HEK293T (cell line): Measurements from ENCODE around the gene VDR.

ENCODE experiments used
- CTCF ChIA-PET: fragments of 350-600 bp; formaldehyde crosslinking; extraction: SDS; loops from one replicate; lab custom pipeline; 2021; ENCODE audit warnings: antibody characterized with exemption, inconsistent platforms; lab: Yijun Ruan, JAX
- POLR2A ChIA-PET: fragments of 350-600 bp; formaldehyde crosslinking; extraction: SDS; loops from one replicate; lab custom pipeline; 2020; ENCODE audit warnings: antibody characterized with exemption, inconsistent platforms; lab: Yijun Ruan, JAX
- DNase-seq: peaks from one replicate; pipeline ENCODE4 v3.0.0; 2012; ENCODE audit warnings: mixed read lengths; ENCODE audit errors: extremely low spot score
- ARNT ChIP-seq: fragments of 450-650 bp; IDR thresholded peaks from 2 replicates; pipeline ENCODE4 v1.6.1; 2017; ENCODE audit warnings: mild to moderate bottlenecking
- BHLHE40 ChIP-seq: fragments of 450-650 bp; IDR thresholded peaks from 2 replicates; pipeline ENCODE4 v1.6.1; 2016; ENCODE audit warnings: mild to moderate bottlenecking, moderate library complexity, borderline replicate concordance
- CTBP1 ChIP-seq: fragments of 450-650 bp; IDR thresholded peaks from 2 replicates; pipeline ENCODE4 v1.6.1; 2016; ENCODE audit warnings: borderline replicate concordance
- ELF4 ChIP-seq: fragments of 450-650 bp; IDR thresholded peaks from 2 replicates; pipeline ENCODE4 v1.6.1; 2017; ENCODE audit warnings: antibody characterized with exemption
- FOXA1 ChIP-seq: fragments of 450-650 bp; IDR thresholded peaks from 2 replicates; pipeline ENCODE4 v1.6.1; 2016; ENCODE audit warnings: mild to moderate bottlenecking
- FOXK2 ChIP-seq: fragments of 450-650 bp; IDR thresholded peaks from 2 replicates; pipeline ENCODE4 v1.6.1; 2016; ENCODE audit warnings: mild to moderate bottlenecking
- FOXM1 ChIP-seq: fragments of 450-650 bp; IDR thresholded peaks from 2 replicates; pipeline ENCODE4 v1.6.1; 2017; ENCODE audit warnings: mild to moderate bottlenecking, borderline replicate concordance
- HDGF ChIP-seq: fragments of 450-650 bp; IDR thresholded peaks from 2 replicates; pipeline ENCODE4 v1.6.1; 2017; ENCODE audit warnings: antibody characterized with exemption, borderline replicate concordance
- L3MBTL2 ChIP-seq: fragments of 450-650 bp; conservative IDR thresholded peaks from 2 replicates; pipeline ENCODE4 v1.6.1; 2016; ENCODE audit warnings: mild to moderate bottlenecking
- LEF1 ChIP-seq: fragments of 450-650 bp; IDR thresholded peaks from 2 replicates; pipeline ENCODE4 v1.6.1; 2017; ENCODE audit warnings: mild to moderate bottlenecking, borderline replicate concordance
- NFRKB ChIP-seq: fragments of 450-650 bp; IDR thresholded peaks from 2 replicates; pipeline ENCODE4 v1.6.1; 2016; ENCODE audit warnings: mild to moderate bottlenecking, moderate library complexity
- SP1 ChIP-seq: fragments of 450-650 bp; IDR thresholded peaks from 2 replicates; pipeline ENCODE4 v1.6.1; 2017
- SUZ12 ChIP-seq: fragments of 450-650 bp; IDR thresholded peaks from 2 replicates; pipeline ENCODE4 v1.6.1; 2016; ENCODE audit warnings: mild to moderate bottlenecking
- TARDBP ChIP-seq: fragments of 450-650 bp; IDR thresholded peaks from 2 replicates; pipeline ENCODE4 v1.6.1; 2016
- ZNF384 ChIP-seq: fragments of 450-650 bp; IDR thresholded peaks from 2 replicates; pipeline ENCODE4 v1.6.1; 2016
- TF ChIP-seq, protein P1 (sequence below): fragments of 450-650 bp; IDR thresholded peaks from 2 replicates; pipeline ENCODE4 v1.6.1; 2016

Gene VDR

DNA sequence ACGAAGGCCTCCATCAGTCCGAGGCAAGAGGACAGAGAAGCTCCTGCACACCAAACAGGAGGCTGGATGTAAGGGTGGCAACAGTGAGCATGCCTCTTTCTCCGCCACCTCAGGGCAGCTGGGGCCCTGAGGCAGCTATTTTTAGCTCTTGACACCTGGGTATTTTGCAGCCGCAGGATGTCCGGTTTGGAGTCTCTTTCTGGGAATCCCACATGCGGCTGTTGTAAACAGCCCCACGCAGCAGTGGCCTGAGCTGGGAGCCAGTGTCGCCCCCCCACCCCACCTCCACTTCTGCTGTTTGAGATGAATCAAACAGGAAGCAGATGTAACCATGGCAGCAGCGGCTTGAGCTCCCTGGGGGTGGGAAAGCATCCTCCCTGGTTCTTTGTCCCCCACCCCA, 96.7 kb downstream of the VDR start:
- DNase-seq: no peak
- POLR2A ChIA-PET: interaction anchor here (1.6 kb wide), 1 partner anchor 10 kb away, joined by 5 read pairs; no protein-coding TSS in a partner anchor

DNA sequence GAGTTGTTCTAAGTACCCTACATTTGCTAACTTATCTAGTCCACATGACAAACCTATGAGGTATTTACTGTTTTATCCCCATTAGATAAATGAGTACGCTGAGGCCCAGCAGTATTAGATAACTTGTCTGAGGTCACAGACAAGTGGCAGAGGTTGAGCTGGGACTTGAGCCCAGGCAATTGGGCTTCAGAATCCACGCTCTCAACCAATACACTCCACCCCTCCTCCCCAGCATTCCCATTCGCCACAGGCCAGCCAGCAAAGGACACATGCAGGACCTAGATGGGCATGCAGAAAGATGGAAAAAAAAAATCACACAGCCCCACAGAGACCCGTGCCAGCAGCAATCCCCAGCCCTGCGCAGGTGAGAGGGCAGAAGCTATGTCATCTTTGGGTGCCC, 97.5 kb downstream of the VDR start:
- CTCF ChIA-PET: interaction anchor here (0.5 to 1.6 kb wide), 5 partner anchors 10 to 117 kb away, joined by 4 to 8 read pairs (median 6); no protein-coding TSS in a partner anchor
- no peak for DNase-seq
- TF ChIP-seq SUZ12: no peak
- POLR2A ChIA-PET: interaction anchor here (1.6 kb wide), 1 partner anchor 11 kb away, joined by 5 read pairs; no protein-coding TSS in a partner anchor

More for the DNA sequence above, 96.7 kb downstream of the VDR start:
- CTCF ChIA-PET: interaction anchor here (0.5 to 1.6 kb wide), 6 partner anchors 10 to 118 kb away, joined by 3 to 8 read pairs (median 6); no protein-coding TSS in a partner anchor
- TF ChIP-seq FOXM1 (no peak), TARDBP (no peak), ZNF384 (no peak), HDGF (no peak), FOXA1 (no peak), SP1 (no peak), FOXK2 (no peak), ARNT (no peak), BHLHE40 (no peak), SUZ12 (no peak), ELF4 (no peak), NFRKB (no peak), L3MBTL2 (no peak), LEF1 (no peak), CTBP1 (no peak)
- TF ChIP-seq, protein P1, sequence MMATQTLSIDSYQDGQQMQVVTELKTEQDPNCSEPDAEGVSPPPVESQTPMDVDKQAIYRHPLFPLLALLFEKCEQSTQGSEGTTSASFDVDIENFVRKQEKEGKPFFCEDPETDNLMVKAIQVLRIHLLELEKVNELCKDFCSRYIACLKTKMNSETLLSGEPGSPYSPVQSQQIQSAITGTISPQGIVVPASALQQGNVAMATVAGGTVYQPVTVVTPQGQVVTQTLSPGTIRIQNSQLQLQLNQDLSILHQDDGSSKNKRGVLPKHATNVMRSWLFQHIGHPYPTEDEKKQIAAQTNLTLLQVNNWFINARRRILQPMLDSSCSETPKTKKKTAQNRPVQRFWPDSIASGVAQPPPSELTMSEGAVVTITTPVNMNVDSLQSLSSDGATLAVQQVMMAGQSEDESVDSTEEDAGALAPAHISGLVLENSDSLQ: no peak

GRCh38 chr12:47805417-47805816, 99.4 kb downstream of the VDR start:
- DNase-seq: no peak
- ChIA-PET CTCF (interaction anchor here (1.6 kb wide), 1 partner anchor 32 kb away, joined by 4 read pairs; no protein-coding TSS in a partner anchor), POLR2A (no interaction called here)
- TF ChIP-seq NFRKB: no peak

DNA sequence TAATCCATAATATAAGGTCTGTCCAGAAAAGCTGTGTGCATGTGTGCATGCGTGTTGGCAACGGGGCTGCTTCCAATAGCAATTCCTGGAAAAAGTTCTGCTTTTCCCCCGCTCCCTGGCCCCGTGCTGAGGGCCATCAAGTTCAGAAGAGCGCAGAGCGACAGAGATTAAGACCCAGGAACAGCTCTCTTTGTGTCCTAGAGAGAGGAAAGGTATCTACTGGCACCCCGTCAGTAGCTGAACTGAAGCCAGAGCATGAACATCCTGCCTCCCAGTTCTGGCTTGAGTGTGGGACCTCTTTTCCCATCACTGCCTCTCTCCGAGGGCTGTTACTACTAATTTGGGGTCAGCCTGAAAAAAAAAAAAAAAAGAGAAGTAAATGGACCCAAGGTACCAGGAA, 100.6 kb downstream of the VDR start:
- TF ChIP-seq LEF1: no peak
- no peak for TF ChIP-seq NFRKB
- TF ChIP-seq SP1: no peak
- no peak for TF ChIP-seq BHLHE40
- no peak for TF ChIP-seq FOXM1
- no peak for TF ChIP-seq ARNT
- TF ChIP-seq, protein P1: no peak
- no peak for TF ChIP-seq ELF4
- no peak for TF ChIP-seq CTBP1
- TF ChIP-seq TARDBP: no peak
- TF ChIP-seq FOXA1: no peak
- TF ChIP-seq SUZ12: no peak
- TF ChIP-seq FOXK2: no peak
- CTCF ChIA-PET: no interaction called here
- DNase-seq: no peak
- POLR2A ChIA-PET: no interaction called here

DNA sequence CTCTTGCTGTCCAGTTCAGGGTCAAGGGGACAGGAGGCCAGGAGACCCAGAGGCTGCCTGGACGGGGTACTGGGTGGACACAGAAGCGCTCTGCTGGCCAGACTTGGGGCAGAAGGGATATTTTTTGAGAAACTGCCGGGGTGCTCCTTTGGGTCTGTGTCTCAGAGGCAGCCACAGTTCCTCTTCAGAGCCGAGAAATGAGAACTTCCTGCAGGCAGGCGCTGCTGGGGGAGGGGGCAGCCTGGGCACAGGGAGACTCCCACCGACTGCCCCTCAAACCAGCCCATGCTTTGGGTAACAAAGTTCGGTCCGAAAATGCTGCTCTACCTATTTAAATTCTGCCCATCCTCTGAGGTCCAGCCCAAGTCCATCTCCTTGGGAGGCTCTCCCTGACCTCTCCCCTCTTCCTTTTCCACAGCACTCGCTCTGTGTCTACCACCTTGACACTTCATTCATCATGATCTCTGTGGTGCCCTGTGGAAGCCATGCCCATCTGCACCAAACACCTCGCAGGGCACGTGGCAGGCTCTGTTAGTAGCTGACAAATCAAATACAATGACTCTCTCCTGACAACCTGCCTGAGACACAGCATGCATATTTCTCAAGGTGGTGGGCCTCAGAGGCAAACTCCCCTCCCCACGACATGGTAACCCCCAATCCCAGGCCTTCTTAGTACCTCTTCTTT, 101.5 kb downstream of the VDR start:
- TF ChIP-seq TARDBP: no peak
- CTCF ChIA-PET: no interaction called here
- no peak for DNase-seq
- POLR2A ChIA-PET: no interaction called here

DNA sequence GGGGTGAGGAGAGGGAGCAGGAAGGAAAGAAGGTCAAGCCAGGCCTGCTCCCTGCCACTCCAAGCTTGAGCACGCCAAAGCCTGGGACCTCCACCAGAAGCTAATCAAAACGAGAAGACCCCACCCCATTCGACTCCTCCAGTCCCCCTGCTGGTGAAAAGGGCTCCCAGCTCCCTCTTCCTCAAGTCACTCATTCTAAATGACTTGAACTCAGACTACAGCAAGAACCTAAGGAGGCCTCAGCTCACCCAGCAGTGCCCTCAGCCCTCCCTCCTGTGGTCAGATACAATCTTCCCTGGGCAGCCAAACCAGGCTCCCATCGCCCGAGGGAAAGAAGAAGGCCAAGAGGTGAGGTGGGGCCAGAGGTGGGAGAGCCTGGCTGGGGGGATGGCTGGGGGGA, 102.5 kb downstream of the VDR start:
- no peak for TF ChIP-seq ARNT
- TF ChIP-seq SUZ12: no peak
- TF ChIP-seq CTBP1: no peak
- no peak for TF ChIP-seq ELF4
- TF ChIP-seq LEF1: no peak
- TF ChIP-seq, protein P1: no peak
- no peak for TF ChIP-seq FOXA1
- no peak for TF ChIP-seq BHLHE40
- no peak for TF ChIP-seq HDGF
- TF ChIP-seq L3MBTL2: no peak
- no peak for TF ChIP-seq NFRKB
- TF ChIP-seq FOXM1: no peak
- TF ChIP-seq SP1: no peak
- no peak for TF ChIP-seq TARDBP
- no peak for TF ChIP-seq FOXK2
- TF ChIP-seq ZNF384: no peak
- POLR2A ChIA-PET: no interaction called here
- no peak for DNase-seq
- CTCF ChIA-PET: interaction anchor here (0.6 to 1.5 kb wide), 6 partner anchors 9 to 1649 kb away, joined by 3 to 12 read pairs (median 4); no protein-coding TSS in a partner anchor

GRCh38 chr12:47801904-47802246, 102.9 kb downstream of the VDR start:
- ChIA-PET POLR2A (no interaction called here), CTCF (interaction anchor here (0.6 to 1.5 kb wide), 6 partner anchors 10 to 1648 kb away, joined by 3 to 12 read pairs (median 4); no protein-coding TSS in a partner anchor)
- DNase-seq: no peak
- TF ChIP-seq FOXA1: no peak
- no peak for TF ChIP-seq FOXM1
- TF ChIP-seq, protein P1: no peak
- TF ChIP-seq HDGF: no peak
- no peak for TF ChIP-seq NFRKB
- no peak for TF ChIP-seq SUZ12
- TF ChIP-seq ARNT: no peak
- no peak for TF ChIP-seq ELF4
- no peak for TF ChIP-seq BHLHE40
- no peak for TF ChIP-seq SP1
- no peak for TF ChIP-seq ZNF384
- TF ChIP-seq CTBP1: no peak
- no peak for TF ChIP-seq FOXK2
- no peak for TF ChIP-seq LEF1
- TF ChIP-seq L3MBTL2: no peak
- TF ChIP-seq TARDBP: no peak
